Left ventricle myocardium inferior (tissue), 1 donor: Measurements from ENCODE around the gene RMND5A. TPM values are rescaled to one million over a fixed set of nuclear protein-coding genes. Genes with fewer than 3 reads are reported as not detected.

Experiments used
- DNase-seq: peaks from one replicate; pipeline ENCODE4 v3.0.0-alpha.2; 2020
- H3K27ac ChIP-seq: fragments of 200-600 bp; replicated peaks from 2 replicates; pipeline ENCODE4 v1.8.0; 2021
- H3K27me3 ChIP-seq: fragments of 200-600 bp; 2 replicates; pipeline ENCODE4 v1.8.0; 2021; ENCODE audit warnings: low read depth
- H3K36me3 ChIP-seq: fragments of 200-600 bp; 2 replicates; pipeline ENCODE4 v1.8.0; 2021
- H3K4me1 ChIP-seq: fragments of 200-600 bp; 2 replicates; pipeline ENCODE4 v1.8.0; 2021
- H3K4me3 ChIP-seq: fragments of 200-600 bp; 2 replicates; pipeline ENCODE4 v1.8.0; 2021; ENCODE audit warnings: mild to moderate bottlenecking, moderate library complexity
- H3K9me3 ChIP-seq: fragments of 200-600 bp; replicated peaks from 2 replicates; pipeline ENCODE4 v1.8.0; 2021
- CTCF ChIP-seq: fragments of 200-600 bp; IDR thresholded peaks from 2 replicates; pipeline ENCODE4 v1.8.0; 2021; ENCODE audit warnings: antibody characterized with exemption, mild to moderate bottlenecking, borderline replicate concordance
- intact Hi-C: fragments of 100-400 bp; cut with micrococcal nuclease; formaldehyde crosslinking; loops from one replicate; pipeline ENCODE4 v1.11.0; 2022
- total RNA-seq: library from RNA; stranded (reverse); fragmentation: NEBNext Ultra II Directional; extraction: Animal tissue kit (Norgen Biotek cat#: 25700); gene quantifications from one replicate; pipeline ENCODE4 v1.2.1, GENCODE V29; 2021
- donor health status: DM: no; HTN: yes; CAD: no; lungs with severe emphysema.

Gene RMND5A
- total RNA-seq, 1 donor from 2014 or later: 93.7 TPM

- Histone ChIP-seq H3K27me3 (peaks cover 21% of the 10 kb centered on the region), H3K27ac (no peak overlapping the region), H3K36me3 (no peaks in the 10 kb centered on the region), H3K4me1 (no peaks in the 10 kb centered on the region), H3K4me3 (no peak overlapping the region), H3K9me3 (peaks cover 13% of the 10 kb centered on the region)
- intact Hi-C loops: no loop called here
- DNase-seq: no peak
- TF ChIP-seq CTCF: no peak
These were observed 106.9 kb downstream of the RMND5A start for GRCh38 chr2:86826951-86827350.

Other genes with a start within 250 kb of the RMND5A start
- 149 TPM for gene CHMP3, start 156.8 kb upstream of the RMND5A start, total RNA-seq
- 40.1 TPM for gene RNF103, start 96.4 kb upstream of the RMND5A start, total RNA-seq
- gene CD8A, start 70.6 kb downstream of the RMND5A start, total RNA-seq: 0.63 TPM
- 0.22 TPM for gene CD8B, start 141.6 kb downstream of the RMND5A start, total RNA-seq
- gene RGPD1, start 221.8 kb downstream of the RMND5A start, total RNA-seq: 0.96 TPM